Measurements from ENCODE around the gene HTD2.

HTD2 gene

DNA sequence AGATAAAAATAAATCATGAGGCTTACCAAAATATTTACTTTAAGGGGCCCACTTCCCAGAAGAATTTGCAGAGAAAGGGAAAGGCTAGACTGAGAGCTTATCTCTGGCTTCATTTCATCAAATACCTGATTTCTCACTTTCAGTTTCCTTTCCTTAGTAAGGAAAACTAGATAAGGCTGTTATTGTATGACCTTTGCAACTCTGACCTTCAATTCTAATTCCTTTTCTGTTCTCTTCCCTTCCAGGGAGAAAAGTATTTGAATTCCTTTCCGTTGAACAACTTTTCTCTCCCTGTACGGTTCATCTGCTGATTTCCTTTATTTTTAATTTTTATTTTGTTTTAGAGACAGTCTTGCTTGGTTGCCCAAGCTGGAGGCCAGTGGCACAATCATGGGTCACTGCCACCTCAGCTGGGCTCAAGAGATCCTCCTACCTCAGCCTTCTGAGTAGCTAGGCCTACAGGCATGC is 19.2 kb downstream of the HTD2 start:
- Histone ChIP-seq H3K27me3 (ENCODE audit: control insufficient read depth, insufficient read depth, low read length) (no peaks in the 10 kb centered on the region), H3K4me3 (ENCODE audit: low read length) (no peak overlapping the region), H3K4me1 (ENCODE audit: control insufficient read depth, insufficient read depth, low read length) (peaks cover 15% of the 10 kb centered on the region), H3K36me3 (ENCODE audit: control insufficient read depth, insufficient read depth, low read length) (no peaks in the 10 kb centered on the region), H3K9me3 (ENCODE audit: control insufficient read depth, low read length) (no peaks in the 10 kb centered on the region), H3K9ac (ENCODE audit: low read length) (peak overlapping the region; percentile 16)

DNA sequence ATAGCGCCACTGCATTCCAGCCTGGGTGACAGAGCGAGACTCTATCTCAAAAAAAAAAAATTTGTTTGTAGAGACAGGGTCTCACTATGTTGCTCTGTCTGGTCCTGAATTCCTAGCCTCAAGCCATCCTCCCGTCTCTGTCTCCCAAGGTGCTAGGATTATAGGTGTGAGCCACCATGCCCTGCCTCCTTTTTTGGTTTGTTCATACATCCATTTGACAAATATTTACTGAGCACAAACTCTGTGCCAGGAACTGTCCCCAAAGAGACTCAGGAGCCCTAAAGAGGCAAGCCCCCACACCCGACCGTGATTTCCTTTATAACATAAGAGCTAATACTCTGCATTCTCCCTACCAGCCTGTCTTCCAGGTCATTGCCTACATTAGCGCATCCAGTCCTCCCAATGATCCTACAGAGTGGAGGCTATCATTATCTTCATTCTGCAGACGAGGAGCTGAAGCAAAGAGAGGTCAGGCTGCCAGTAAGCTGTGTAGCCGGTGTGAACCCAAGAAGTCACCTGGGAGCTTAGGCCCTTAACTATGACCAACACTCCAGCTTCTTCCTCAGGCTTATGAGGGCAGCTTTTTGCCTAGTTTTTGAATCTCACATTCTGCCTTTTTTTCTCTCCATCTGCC is 20.1 kb downstream of the HTD2 start:
- Histone ChIP-seq H3K9ac (ENCODE audit: low read length) (no peak overlapping the region), H3K27me3 (ENCODE audit: control insufficient read depth, insufficient read depth, low read length) (no peaks in the 10 kb centered on the region), H3K36me3 (ENCODE audit: control insufficient read depth, insufficient read depth, low read length) (no peaks in the 10 kb centered on the region), H3K9me3 (ENCODE audit: control insufficient read depth, low read length) (no peaks in the 10 kb centered on the region), H3K4me1 (ENCODE audit: control insufficient read depth, insufficient read depth, low read length) (peaks cover 15% of the 10 kb centered on the region), H3K4me3 (ENCODE audit: low read length) (no peak overlapping the region)

DNA sequence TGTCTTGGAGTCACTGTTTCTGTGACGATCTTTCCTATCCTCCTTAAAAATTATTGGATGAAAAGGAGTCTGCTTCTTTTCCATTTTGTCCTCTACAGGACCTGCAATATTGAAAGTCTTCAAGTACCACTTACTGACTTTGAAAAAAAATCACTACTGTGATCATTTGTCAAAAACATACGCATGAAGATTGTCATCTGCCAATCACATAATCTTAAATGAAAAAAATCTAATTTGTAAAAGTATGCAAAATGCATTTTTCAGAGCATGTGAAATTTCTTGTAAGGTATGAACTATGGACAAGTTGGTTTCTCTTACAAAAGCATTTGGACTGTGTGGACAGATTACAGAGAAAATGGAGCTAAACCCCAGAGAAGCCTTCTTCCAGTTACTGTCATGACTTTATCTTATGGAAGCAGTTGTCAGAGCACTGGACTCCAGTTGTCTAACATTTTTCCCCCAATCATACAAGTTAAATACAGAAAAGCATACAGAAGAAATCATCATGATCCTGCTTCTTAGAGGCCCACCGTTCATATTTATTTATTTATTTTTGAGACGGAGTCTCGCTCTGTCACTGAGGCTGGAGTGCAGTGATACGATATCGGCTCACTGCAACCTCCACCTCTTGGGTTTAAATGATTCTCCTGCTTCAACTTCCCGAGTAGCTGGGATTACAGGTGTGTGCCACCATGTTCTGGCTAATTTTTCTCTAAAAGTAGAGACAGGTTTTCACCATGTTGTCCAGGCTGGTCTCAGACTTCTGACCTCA is 23.0 kb downstream of the HTD2 start:
- H3K9me3 ChIP-seq (ENCODE audit: control insufficient read depth, low read length) = no peaks in the 10 kb centered on the region
- no peaks in the 10 kb centered on the region for H3K36me3 ChIP-seq (ENCODE audit: control insufficient read depth, insufficient read depth, low read length)
- H3K4me1 ChIP-seq (ENCODE audit: control insufficient read depth, insufficient read depth, low read length) = peaks cover 28% of the 10 kb centered on the region
- H3K9ac ChIP-seq (ENCODE audit: low read length) = no peak overlapping the region
- no peak overlapping the region for H3K4me3 ChIP-seq (ENCODE audit: low read length)
- no peaks in the 10 kb centered on the region for H3K27me3 ChIP-seq (ENCODE audit: control insufficient read depth, insufficient read depth, low read length)

DNA sequence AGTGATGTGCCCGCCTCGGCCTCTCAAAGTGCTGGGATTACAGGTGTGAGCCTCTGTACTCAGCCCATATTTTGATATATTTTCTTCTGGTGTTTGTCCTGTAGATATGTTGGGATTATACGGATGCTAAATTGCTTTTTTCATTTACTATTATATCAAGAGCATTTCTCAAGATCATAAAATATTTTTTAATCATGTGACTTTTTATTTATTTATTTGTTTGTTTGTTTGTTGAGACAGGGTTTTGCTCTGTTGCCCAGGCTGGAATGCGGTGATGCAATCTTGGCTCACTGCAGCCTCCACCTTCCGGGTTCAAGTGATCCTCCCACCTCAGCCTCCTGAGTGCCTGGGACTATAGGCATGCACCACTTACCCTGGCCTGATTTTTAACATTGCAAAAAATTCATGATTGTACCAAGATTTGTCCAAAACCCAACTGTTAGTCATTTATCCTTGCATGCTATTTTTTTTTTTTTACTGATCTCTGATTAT is 23.6 kb downstream of the HTD2 start:
- no peaks in the 10 kb centered on the region for H3K27me3 ChIP-seq (ENCODE audit: control insufficient read depth, insufficient read depth, low read length)
- H3K9me3 ChIP-seq (ENCODE audit: control insufficient read depth, low read length) = no peaks in the 10 kb centered on the region
- H3K36me3 ChIP-seq (ENCODE audit: control insufficient read depth, insufficient read depth, low read length) = no peaks in the 10 kb centered on the region
- H3K9ac ChIP-seq (ENCODE audit: low read length) = no peak overlapping the region
- H3K4me1 ChIP-seq (ENCODE audit: control insufficient read depth, insufficient read depth, low read length) = peaks cover 30% of the 10 kb centered on the region
- no peak overlapping the region for H3K4me3 ChIP-seq (ENCODE audit: low read length)

DNA sequence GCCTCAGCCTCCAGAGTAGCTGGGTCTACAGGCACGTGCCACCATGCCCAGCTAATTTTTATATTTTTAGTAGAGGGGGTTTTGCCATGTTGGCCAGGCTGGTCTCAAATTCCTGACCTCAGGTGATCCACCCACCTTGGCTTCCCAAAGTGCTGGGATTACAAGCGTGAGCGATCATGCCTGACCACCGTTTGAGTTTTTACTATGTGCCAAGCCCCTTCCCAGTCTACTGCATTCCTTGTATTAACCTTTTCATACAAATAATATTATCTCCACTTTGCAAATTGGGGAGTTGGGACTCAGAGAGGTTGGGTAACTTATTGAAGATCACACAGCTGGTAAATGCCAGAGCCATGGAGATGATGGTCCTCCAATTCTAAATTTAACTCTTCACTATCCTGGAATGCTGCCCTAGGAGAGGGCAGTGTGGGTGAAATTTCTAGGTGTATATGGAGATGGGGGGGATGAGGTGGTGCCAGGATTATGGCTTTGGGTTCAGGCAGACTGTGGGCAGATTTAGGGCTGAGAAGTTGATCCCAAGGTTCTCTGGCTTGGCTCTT is 25.4 kb downstream of the HTD2 start:
- Histone ChIP-seq H3K4me1 (ENCODE audit: control insufficient read depth, insufficient read depth, low read length) (peaks cover 15% of the 10 kb centered on the region), H3K4me3 (ENCODE audit: low read length) (peak overlapping the region; percentile 36), H3K9me3 (ENCODE audit: control insufficient read depth, low read length) (no peaks in the 10 kb centered on the region), H3K9ac (ENCODE audit: low read length) (peak overlapping the region; percentile 70), H3K27me3 (ENCODE audit: control insufficient read depth, insufficient read depth, low read length) (no peaks in the 10 kb centered on the region), H3K36me3 (ENCODE audit: control insufficient read depth, insufficient read depth, low read length) (no peaks in the 10 kb centered on the region)

DNA sequence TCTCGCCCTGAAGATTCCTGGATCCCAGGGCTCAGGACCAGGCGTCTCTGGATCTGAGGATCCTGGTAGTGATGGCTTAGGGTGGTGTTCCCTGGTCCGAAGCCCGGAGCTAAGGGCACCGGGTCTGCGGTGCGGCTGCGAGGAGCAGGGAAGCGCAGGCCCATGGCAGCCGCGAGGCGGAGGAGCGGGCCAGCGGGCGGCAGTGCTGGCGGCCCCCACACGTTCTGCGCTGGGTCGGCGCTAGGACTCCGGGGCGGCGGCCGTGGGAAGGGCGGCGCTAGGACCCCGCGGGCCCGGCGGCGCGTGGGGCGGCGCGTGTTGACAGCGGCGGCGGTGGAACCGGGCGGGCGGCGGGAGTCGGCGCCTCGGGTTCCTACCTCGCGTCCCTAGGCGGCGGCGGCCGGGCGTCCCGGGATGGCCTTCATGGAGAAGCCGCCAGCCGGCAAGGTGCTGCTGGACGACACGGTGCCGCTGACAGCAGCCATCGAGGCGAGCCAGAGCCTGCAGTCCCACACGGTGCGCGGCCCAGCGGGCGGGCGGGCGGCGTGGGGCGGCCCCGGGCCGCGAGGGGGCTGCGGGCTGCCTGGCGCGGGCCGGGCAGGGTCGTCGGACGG is 26.4 kb downstream of the HTD2 start, which contains the start of gene PXK:
Gene PXK, plus strand, starts transcription at position 318 of the 614 bp plus-strand sequence. Its CDS starts 97 bp downstream, at position 415.
- H3K4me1 ChIP-seq (ENCODE audit: control insufficient read depth, insufficient read depth, low read length) = peaks cover 15% of the 10 kb centered on the region
- peak within 1 kb of the TSS; percentile 71 for H3K4me3 ChIP-seq (ENCODE audit: low read length)
- no peaks in the 10 kb centered on the region for H3K27me3 ChIP-seq (ENCODE audit: control insufficient read depth, insufficient read depth, low read length)
- no peaks in the 10 kb centered on the region for H3K9me3 ChIP-seq (ENCODE audit: control insufficient read depth, low read length)
- no peaks in the 10 kb centered on the region for H3K36me3 ChIP-seq (ENCODE audit: control insufficient read depth, insufficient read depth, low read length)
- peak within 1 kb of the TSS; percentile 70 for H3K9ac ChIP-seq (ENCODE audit: low read length)

DNA sequence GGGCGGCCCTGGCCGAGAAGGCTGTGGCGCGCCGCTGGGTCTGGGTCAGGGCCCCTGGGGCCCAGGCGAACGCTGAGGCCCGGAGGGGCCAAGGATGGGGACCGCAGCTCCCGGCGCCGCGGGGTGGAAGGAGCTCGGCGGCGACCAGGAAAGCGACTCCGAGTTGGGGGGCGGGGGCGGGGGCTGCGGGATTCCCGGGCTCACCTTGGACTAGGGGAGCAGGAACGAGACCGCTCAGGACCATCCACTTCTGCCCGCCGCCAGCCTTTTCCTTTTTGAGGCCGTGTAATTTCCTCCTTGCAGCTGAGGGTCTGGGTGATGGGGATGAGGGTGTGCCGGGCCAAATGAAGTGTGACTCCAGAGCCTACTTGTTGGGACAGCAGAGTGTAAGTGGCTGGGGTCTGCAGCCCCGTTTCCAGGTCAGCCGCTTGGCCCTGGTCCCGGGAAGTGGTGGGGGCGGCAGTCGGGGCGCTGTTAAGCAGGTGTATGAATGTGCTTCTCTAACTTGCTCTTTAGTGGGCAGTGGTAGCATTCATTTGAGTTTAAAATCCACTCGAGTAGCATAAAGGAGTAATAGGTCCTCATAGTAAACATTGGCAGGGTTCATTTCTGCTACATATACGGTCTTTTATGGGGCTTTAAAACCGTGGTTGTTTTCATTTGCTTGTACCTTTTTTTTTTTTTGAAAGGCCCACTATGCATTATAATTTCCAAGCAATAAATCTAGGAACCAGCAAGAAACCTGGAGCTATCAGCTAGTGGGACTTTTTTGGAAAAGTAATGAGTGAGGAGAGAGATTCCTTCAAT is 27.1 kb downstream of the HTD2 start:
- no peaks in the 10 kb centered on the region for H3K36me3 ChIP-seq (ENCODE audit: control insufficient read depth, insufficient read depth, low read length)
- peak overlapping the region; percentile 70 for H3K9ac ChIP-seq (ENCODE audit: low read length)
- H3K4me1 ChIP-seq (ENCODE audit: control insufficient read depth, insufficient read depth, low read length) = peaks cover 15% of the 10 kb centered on the region
- H3K9me3 ChIP-seq (ENCODE audit: control insufficient read depth, low read length) = no peaks in the 10 kb centered on the region
- H3K4me3 ChIP-seq (ENCODE audit: low read length) = peak overlapping the region; percentile 71
- H3K27me3 ChIP-seq (ENCODE audit: control insufficient read depth, insufficient read depth, low read length) = no peaks in the 10 kb centered on the region

DNA sequence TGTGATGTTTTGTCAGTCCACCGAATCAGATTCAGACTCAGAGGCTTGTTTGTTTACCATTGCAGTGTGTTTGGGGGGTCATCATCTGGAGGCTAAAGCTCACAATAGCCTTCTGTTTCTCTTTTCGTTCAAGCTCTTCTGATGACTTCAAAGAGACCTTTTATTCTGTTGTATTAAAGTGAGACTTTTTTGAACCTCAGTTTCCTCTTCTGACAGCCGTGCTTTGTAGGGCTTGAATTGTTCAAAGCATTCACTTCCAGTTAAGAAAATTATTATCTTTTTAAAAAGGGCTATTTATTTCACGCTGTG is 27.6 kb downstream of the HTD2 start:
- H3K9me3 ChIP-seq (ENCODE audit: control insufficient read depth, low read length) = no peaks in the 10 kb centered on the region

DNA sequence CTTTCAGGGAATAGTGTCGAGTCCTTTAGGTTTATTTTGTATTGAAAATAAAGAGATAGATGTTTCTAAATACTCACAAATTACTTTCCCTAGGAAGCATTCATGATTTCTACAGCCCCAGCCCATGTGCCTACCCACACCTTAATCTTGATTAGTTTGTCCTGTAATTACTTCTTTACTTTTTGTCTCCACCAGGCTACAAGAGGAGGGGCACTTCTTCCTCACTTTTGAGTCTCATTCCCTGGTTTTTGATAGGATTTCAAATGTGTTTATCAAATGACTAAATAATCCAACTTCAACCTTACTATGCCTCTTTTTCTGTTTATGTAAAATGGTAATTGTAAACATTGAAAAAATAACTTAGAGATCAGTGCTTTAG is 28.2 kb downstream of the HTD2 start:
- no peaks in the 10 kb centered on the region for H3K36me3 ChIP-seq (ENCODE audit: control insufficient read depth, insufficient read depth, low read length)
- H3K27me3 ChIP-seq (ENCODE audit: control insufficient read depth, insufficient read depth, low read length) = no peaks in the 10 kb centered on the region
- no peak overlapping the region for H3K4me3 ChIP-seq (ENCODE audit: low read length)
- peak overlapping the region; percentile 70 for H3K9ac ChIP-seq (ENCODE audit: low read length)
- H3K4me1 ChIP-seq (ENCODE audit: control insufficient read depth, insufficient read depth, low read length) = peaks cover 15% of the 10 kb centered on the region
- H3K9me3 ChIP-seq (ENCODE audit: control insufficient read depth, low read length) = no peaks in the 10 kb centered on the region

More for the DNA sequence above, 27.6 kb downstream of the HTD2 start:
- peak overlapping the region; percentile 70 for H3K9ac ChIP-seq (ENCODE audit: low read length)
- no peaks in the 10 kb centered on the region for H3K36me3 ChIP-seq (ENCODE audit: control insufficient read depth, insufficient read depth, low read length)
- peak overlapping the region; percentile 71 for H3K4me3 ChIP-seq (ENCODE audit: low read length)
- peaks cover 15% of the 10 kb centered on the region for H3K4me1 ChIP-seq (ENCODE audit: control insufficient read depth, insufficient read depth, low read length)
- H3K27me3 ChIP-seq (ENCODE audit: control insufficient read depth, insufficient read depth, low read length) = no peaks in the 10 kb centered on the region

DNA sequence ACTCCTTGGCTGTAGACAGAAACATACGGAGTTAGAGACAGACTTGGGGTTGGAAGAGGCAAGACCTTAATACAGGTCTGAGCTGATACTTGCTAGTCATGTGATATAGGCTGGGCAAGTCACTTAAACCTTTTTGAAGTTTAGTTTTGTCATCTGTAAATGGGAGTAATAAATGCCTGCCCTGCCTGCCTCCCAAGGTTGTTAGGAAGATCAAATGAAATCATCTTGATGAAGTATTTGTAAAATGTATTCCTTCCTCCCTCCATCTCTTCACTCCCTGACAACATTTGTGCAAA is 29.3 kb downstream of the HTD2 start:
- no peak overlapping the region for H3K9ac ChIP-seq (ENCODE audit: low read length)
- H3K4me3 ChIP-seq (ENCODE audit: low read length) = no peak overlapping the region
- peaks cover 15% of the 10 kb centered on the region for H3K4me1 ChIP-seq (ENCODE audit: control insufficient read depth, insufficient read depth, low read length)
- H3K9me3 ChIP-seq (ENCODE audit: control insufficient read depth, low read length) = no peaks in the 10 kb centered on the region
- H3K27me3 ChIP-seq (ENCODE audit: control insufficient read depth, insufficient read depth, low read length) = no peaks in the 10 kb centered on the region
- H3K36me3 ChIP-seq (ENCODE audit: control insufficient read depth, insufficient read depth, low read length) = no peaks in the 10 kb centered on the region

DNA sequence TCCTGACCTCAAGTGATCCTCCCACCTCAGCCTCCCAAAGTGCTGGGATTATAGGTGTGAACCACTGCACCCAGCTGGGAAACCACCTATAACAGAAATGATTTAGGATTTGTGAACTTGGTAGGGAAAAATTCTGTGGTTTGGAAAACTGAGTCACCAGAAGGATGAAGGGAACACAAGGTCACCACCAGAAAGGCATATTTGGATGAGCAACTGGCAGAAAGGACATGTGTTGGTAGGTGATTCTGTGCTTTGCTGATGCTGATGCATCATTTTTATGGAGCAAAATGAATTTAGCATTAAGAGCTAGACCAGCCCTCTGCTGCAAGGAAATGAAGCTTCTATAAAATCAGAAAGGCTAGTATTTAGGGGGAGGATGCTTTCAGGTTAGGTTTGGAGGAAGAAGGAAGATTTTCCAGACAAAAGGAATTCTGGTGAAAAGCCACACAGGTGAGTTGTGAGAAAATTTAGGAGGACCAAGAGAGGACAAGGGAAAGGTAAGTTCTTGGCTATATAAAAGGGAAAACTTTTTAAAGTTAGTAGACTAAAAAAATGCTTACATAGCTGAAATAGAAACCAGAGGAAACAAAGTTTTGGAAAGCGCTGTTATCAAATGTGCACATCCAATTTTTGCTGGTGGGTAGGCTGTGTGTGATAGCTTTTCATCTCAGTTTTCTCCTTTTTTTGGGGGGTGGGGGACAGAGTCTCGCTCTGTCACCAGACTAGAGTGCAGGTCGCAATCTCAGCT is 30.0 kb downstream of the HTD2 start:
- H3K9ac ChIP-seq (ENCODE audit: low read length) = no peak overlapping the region
- H3K27me3 ChIP-seq (ENCODE audit: control insufficient read depth, insufficient read depth, low read length) = no peaks in the 10 kb centered on the region
- no peak overlapping the region for H3K4me3 ChIP-seq (ENCODE audit: low read length)
- no peaks in the 10 kb centered on the region for H3K36me3 ChIP-seq (ENCODE audit: control insufficient read depth, insufficient read depth, low read length)
- no peaks in the 10 kb centered on the region for H3K9me3 ChIP-seq (ENCODE audit: control insufficient read depth, low read length)
- peaks cover 17% of the 10 kb centered on the region for H3K4me1 ChIP-seq (ENCODE audit: control insufficient read depth, insufficient read depth, low read length)

All from mucosa of stomach (tissue), 1 donor.